HG03520 (cell line): Measurements from ENCODE around the gene MMP10.

ENCODE experiments used
- ATAC-seq: cut with Tn5 transposase; IDR thresholded peaks from one replicate; pipeline ENCODE4 v1.9.1; 2021; ENCODE audit warnings: mild to moderate bottlenecking, moderate library complexity; ENCODE audit not compliant: unreplicated experiment

Gene MMP10

DNA sequence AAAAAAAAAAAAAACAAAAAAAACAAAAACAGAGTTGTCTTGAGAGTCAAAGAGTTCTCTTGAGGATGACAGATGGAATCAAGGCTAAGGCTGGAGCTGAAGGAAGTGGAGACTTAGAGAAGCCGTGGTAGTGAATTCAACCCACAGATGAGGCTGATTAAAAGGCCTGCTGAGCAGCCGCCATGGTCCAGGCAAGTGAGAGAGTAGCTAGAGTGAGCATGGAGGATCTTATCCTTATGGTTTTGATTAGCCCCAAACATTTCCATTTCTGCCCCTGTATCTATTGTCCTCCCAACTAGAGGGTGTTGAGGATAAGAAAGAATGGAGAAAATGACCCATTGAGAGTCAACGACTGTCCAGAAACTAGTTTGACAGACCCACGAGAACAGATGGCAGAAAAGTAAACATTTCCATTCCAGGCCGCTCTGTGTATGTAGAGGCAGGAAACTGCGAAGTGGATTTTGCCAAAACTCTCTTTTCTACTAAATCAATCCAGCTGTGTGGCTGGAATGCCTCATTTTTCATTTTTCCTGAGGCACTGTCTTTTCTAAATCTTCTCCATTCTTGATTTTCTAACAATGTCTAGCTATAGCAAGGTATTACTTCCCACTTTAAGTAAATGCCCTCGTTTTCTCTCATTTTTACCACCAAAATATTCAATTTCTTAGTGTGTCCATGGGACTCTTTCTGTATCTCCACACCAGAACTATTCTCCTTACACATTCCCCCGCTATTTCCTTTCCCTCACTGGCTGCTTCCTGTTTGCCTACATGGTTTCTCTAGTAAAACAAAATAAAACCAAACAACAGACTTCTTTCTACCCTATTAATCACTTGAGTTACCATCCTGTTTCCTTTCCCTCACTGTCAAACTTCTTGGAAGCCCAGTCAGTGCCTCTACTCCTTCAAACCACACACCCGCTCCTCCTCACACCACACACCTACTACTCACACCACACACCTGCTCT, 50.3 kb downstream of the MMP10 start:
- no peak for ATAC-seq

DNA sequence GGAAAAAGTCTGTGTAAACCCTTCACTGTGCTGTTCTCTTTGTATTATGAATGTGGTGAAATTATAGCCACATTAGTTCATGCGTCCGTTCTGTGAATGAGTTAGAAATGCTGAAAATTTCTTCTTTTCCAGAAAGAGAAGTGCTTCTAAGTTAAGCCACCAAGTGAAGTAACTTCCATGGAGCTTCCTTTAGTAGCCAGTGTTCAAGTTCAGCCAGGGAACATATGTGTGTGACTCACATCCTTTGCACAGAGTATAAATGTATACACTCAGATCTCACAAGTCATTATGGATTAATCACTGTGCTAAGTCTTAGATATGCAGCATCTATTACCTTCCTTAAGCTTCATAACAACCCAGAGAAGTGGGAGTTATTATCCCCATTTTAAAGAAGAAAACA, 52.5 kb downstream of the MMP10 start:
- ATAC-seq: no peak

DNA sequence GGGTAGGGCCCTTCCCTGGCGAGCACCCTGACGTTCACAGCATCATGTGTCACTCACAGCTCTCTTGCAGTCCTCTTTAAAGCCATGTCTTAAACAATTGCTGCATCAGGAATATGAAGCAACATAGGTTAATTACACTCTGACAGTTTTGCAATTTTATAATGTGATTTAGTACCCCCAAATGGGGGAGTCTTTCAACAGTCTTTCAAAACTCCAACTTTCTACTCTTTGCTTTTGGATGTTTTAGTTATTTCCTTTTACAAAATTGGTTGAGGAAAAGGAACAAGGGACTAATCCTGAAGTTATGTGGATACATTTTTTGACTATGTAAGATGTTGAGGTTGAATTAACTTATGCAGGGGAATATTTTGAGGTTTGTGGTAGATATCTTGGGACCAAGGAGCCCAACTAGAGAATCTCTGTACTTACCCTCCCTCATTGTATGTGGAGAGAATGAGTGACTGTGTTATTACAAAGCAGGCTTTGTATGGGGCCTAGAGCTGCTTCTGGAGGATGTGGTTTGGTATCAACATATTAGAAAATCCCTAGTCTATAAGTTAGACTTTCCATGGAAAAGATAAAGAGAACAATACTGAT, 55.4 kb downstream of the MMP10 start, which contains the start of gene MMP8:
Gene MMP8 (minus strand): TSS at position 51 of the 597 bp plus-strand sequence. CDS start 99 bp downstream, outside the sequence.
- ATAC-seq: no peak

DNA sequence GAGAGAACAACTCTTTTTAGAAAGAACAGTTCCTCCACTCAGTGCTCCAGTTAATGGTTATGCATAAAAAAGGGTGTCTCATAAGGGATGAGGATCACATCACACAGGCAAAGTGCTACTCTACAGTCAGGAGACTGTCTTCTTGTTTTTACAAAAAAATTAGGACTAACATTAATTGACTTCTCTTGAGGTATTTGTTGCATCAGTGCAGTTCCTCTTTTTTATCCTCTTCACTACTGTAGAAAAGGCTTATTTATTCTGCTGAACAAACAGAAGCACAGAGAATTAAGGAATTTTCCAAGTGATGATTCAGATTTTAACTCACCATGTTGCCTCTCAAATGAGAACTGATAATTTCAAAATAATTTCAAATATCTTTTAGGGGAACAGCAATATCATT, 57.6 kb downstream of the MMP10 start:
- no peak for ATAC-seq
